Measurements from ENCODE around the gene HAND1. TPM values are rescaled to one million over a fixed set of nuclear protein-coding genes. Genes with fewer than 3 reads are reported as not detected.

Gene HAND1
- total RNA-seq, 4 donors from 2014 or later, result not detected

- Histone ChIP-seq H3K36me3 (no peaks in the 10 kb centered on the region), H3K4me3 (peak overlapping the region in 2 of 4 donors; percentile 36 to 45), H3K27ac (no peak overlapping the region), H3K4me1 (peaks cover 22 to 58% of the 10 kb centered on the region in 2 donors), H3K9me3 (no peaks in the 10 kb centered on the region), H3K27me3 (peaks cover 100% of the 10 kb centered on the region in 3 donors)
- no peak for TF ChIP-seq POLR2A (IDR thresholded peaks at IDR 0.05)
- TF ChIP-seq CTCF (IDR thresholded peaks at IDR 0.05 in 4 of 5, conservative IDR thresholded peaks at IDR 0.05 in 1 of 5), result no peak
- DNase-seq (no peak), ATAC-seq (no peak)
- intact Hi-C loops (cut with DNase I; ENCODE audit: low total_unique reads), result no loop called here
- in situ Hi-C loops (cut with MboI; ENCODE audit: low sequenced_read_pairs in 4 of 4), result no loop called here
Measured at GRCh38 chr5:154478752-154479159, 729 bp upstream of the HAND1 start.

DNA sequence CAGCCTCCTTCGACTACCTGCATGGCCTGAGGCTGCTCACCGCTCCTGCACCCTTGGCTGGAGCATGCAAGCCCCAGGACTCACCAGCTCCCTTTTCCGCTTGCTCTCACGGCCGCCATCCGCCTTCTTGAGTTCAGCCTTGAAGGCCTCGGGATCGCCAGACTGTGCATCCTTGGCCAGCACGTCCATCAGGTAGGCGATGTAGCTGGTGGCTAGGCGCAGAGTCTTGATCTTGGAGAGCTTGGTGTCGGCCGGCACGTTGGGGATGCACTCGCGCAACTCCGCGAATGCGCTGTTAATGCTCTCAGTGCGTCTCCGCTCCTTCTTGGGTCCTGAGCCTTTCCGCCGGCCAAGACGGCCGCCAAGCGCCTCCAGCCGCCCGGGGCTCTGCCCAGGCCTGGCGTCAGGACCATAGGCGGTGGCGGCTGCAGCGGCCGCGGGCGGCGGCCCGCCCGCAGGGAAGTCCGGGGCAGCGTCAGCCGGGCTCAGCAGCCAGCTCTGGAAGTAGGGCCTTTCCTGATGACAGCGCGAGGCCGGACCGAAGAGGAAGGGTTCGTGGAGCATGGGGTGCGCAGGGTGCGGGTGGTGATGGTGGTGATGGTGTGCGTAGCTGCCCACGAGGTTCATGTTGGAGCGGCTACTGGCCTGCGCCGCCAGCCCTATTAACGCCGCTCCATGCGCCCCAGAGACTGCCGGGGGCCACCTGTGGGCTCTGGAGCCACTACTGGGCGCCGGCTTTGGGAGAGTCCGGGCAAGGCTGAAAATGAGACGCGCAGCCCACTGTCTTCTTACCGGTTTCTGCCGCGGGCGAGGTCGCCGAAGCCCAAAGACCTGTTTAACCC is 424 bp downstream of the HAND1 start:
- intact Hi-C loops (cut with DNase I; ENCODE audit: low total_unique reads), result no loop called here
- DNase-seq, result no peak
- TF ChIP-seq CTCF (IDR thresholded peaks at IDR 0.05 in 4 of 5, conservative IDR thresholded peaks at IDR 0.05 in 1 of 5), result no peak
- TF ChIP-seq POLR2A (IDR thresholded peaks at IDR 0.05), result no peak
- Histone ChIP-seq H3K4me3 (peak overlapping the region; percentile 36 to 45 (median 38)), H3K27me3 (peaks cover 100% of the 10 kb centered on the region in 3 donors), H3K36me3 (no peaks in the 10 kb centered on the region), H3K9me3 (no peaks in the 10 kb centered on the region), H3K27ac (no peak overlapping the region), H3K4me1 (peaks cover 30 to 68% of the 10 kb centered on the region in 2 donors)
- in situ Hi-C loops (cut with MboI; ENCODE audit: low sequenced_read_pairs in 4 of 4), result no loop called here
- peak in 1 of 2 donors; percentile 22 for ATAC-seq

DNA sequence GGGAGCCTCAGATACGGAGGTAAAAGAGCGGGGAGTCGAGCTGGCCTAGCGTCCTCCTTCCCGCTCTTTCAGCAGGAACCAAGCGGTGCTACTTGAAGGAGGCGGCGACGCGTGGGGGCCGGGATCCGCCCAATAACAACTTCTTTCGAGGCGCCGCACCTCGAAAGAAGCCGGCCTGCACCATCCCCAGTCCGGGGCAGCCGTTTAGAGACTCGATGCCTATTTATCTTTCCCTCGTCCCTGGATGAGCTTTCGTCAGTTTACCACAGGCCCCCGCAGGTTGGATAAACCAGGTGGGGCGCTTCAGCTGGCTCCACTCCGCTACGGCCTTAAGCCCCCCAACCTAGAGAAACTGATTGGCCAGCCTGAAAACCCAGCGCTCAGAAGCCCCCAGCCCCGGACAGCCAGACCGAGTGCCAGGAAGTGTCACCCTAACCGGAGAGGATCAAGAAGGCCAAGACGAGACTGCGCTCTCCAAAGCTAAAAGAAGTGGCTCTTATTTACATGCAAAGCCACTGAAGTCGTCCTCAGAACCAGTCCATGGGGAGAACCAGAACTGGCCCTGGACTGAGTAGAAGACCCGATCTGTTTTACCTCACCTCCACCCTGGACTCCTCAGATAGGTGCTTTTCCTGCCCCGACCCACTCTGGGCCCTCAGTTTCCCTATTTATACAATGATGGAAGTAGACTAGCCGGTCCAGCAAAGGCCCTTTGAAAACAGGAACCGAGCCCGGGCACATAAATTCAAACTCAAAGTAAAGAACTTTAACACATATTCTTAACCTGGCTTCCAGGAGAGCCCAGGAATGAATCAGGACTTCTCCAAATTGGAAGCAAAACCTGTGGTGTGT is 1.4 kb downstream of the HAND1 start:
- Histone ChIP-seq H3K9me3 (no peaks in the 10 kb centered on the region), H3K27ac (no peak overlapping the region), H3K4me3 (peak overlapping the region in 1 of 4 donors; percentile 45), H3K36me3 (no peaks in the 10 kb centered on the region), H3K4me1 (peaks cover 30 to 68% of the 10 kb centered on the region in 2 donors), H3K27me3 (peaks cover 100% of the 10 kb centered on the region in 3 donors)
- ATAC-seq (no peak), DNase-seq (no peak)
- TF ChIP-seq CTCF (IDR thresholded peaks at IDR 0.05 in 4 of 5, conservative IDR thresholded peaks at IDR 0.05 in 1 of 5), result no peak
- intact Hi-C loops (cut with DNase I; ENCODE audit: low total_unique reads), result no loop called here
- in situ Hi-C loops (cut with MboI; ENCODE audit: low sequenced_read_pairs in 4 of 4), result no loop called here

GRCh38 chr5:154475591-154476353 is 2.3 kb downstream of the HAND1 start:
- intact Hi-C loops (cut with DNase I; ENCODE audit: low total_unique reads) (no loop called here), in situ Hi-C loops (cut with MboI; ENCODE audit: low sequenced_read_pairs in 4 of 4) (no loop called here)
- Histone ChIP-seq H3K27me3 (peaks cover 100% of the 10 kb centered on the region in 3 donors), H3K4me3 (peak overlapping the region in 1 of 4 donors; percentile 32), H3K36me3 (no peaks in the 10 kb centered on the region), H3K27ac (no peak overlapping the region), H3K4me1 (peaks cover 30 to 68% of the 10 kb centered on the region in 2 donors), H3K9me3 (no peaks in the 10 kb centered on the region)
- TF ChIP-seq POLR2A (IDR thresholded peaks at IDR 0.05) (no peak), CTCF (IDR thresholded peaks at IDR 0.05 in 4 of 5, conservative IDR thresholded peaks at IDR 0.05 in 1 of 5) (no peak)
- ATAC-seq, result no peak
- no peak for DNase-seq
